ENCODE results near the gene LINGO1.

The LINGO1 gene

GRCh38 chr15:77656294-77656693, 23.6 kb upstream of the LINGO1 start:
- no peak for DNase-seq

- DNase-seq: no peak
Measured at GRCh38 chr15:77654975-77655374, 22.3 kb upstream of the LINGO1 start.

- no peak for DNase-seq
Measured at GRCh38 chr15:77653832-77654480, 21.2 kb upstream of the LINGO1 start.

DNA sequence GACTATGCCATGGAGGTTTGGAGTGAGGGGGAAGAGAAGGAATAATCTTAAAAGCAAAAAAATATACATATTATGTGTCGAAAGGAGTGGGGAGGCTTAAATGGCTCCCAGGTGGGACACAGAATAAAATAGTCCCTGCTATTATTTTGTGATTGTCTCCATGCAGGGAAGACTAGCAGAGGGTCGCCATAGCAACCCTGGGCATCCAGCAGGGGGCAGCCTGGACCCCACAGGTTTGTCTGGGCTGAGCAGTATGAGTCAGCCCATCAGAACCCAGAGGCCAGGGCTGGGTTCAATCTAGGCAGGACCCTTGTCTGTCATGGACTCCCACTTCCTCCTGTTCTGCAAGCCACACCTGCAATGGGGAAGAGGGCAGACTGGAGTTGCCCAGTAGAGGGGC, 17.6 kb upstream of the LINGO1 start:
- peak; percentile 12 for DNase-seq

DNA sequence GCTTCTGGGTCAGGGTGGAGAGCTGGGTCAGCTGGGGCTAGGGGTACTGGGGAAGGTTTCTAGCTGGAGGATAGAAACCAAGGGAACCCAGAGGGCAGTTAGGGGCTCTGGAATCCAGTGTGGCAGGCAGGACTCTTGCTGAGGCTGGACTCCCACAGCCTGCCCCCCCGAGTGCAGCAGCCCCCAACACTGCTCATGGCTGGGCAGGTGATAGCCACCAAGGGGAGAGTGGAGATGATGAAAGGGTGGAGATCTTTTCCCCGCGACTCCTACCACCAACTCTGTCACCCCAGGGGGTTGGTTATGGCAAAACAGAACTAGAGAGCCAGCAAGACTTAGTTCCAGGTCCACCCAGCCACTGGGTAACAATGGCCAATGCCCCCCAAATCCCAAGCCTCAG, 16.9 kb upstream of the LINGO1 start:
- DNase-seq: no peak

DNA sequence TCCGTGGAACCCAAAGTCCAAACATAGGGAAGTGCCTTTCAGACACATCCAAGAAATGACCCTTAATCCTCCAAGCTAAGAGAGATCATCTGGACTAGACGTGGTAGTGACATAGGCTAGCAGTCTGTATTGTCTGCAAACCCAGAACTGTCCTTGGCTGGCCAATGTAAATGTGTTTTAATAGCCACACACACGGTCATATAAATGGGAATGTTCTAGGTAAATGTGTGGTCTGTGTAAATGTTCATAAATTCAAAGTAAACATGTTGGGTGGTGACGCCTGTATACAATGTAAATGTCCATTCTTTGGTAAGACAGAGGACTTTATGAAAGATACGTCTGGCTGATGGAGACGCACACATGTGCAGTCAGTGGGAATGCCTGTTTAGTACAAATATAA, 16.3 kb upstream of the LINGO1 start:
- DNase-seq: no peak

GRCh38 chr15:77647961-77648360, 15.2 kb upstream of the LINGO1 start:
- no peak for DNase-seq

DNA sequence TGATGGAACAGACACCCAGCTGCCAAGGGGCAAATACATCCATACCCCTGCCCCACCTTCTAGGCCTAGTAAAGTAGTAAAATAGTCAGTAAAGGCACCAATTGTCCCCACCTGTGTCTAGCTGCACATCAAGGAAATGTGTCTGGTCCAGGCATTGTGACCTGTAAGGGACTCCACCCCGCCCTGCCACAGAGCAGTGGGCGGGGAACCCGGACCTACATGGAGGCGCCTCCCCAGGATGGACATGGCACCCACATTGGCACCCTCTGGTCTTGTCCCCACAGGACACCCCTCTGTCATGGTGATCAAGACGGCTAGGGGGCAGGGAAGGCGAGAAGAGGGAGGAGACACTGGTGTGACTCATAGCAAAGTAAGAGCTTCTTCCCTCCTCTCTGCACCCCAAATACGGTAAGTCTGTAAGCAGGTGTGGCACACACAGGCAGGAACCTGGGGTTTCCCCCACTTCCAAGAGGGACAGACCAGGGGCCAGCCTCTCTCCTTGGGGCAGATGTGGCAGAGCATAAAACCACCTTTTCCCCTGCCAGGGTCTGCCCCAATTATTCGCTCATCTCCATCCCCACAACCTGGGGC, 13.5 kb upstream of the LINGO1 start:
- no peak for DNase-seq

DNA sequence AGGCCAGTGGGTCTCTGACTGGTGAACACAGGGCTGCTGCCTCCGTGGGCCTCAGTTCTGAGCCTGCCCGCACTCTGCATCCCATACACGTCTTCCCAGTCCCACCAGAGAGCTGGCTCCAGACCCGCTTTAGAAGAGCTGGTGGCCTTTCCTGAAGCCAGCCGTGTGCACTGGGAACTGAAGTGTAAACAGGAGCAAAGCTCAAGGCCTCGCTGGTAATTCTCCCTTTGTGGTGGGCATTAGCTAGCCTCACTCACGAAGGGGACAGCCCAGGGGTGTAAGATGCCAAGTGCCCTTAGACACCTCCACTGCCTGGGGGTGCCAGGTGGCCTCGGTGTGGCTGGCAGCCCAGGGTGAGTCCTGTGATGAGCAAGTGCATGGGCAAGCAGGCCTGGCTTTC, 12.9 kb upstream of the LINGO1 start:
- no peak for DNase-seq

- no peak for DNase-seq
Measured at GRCh38 chr15:77644543-77645247, 12.0 kb upstream of the LINGO1 start.

- DNase-seq: no peak
Measured at GRCh38 chr15:77643764-77644163, 11.1 kb upstream of the LINGO1 start.

DNA sequence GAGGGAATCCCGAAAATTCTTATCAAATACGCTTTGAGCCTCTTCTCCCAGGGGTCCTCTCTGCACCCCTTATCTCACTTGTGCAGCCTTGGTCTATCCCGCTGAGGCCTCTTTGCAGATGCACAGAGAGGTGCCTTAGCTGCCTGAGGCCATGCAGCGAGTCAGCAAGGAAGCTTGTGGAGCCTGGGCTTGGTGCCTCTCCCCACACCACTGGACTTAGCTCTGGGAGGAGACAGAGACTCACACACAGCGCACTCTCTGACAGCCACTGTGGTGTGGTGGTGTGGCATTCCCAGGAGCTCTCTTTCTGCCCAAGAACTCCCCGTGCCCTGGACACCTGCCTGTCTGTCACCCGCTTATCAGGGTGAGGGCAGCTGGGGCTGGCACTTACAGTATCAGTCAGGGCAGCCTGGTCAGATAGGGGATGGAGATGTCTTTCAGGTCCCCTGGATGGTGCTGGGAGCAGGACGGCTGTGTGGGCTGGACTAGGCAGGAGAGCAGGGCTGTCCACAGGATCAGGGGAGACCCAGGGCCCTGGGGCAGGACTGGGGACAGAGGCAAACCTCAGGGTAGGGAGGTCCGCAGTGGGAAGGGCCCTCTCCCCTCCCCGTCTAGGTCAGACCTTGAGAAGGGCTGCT, 10.2 kb upstream of the LINGO1 start:
- DNase-seq: no peak

DNA sequence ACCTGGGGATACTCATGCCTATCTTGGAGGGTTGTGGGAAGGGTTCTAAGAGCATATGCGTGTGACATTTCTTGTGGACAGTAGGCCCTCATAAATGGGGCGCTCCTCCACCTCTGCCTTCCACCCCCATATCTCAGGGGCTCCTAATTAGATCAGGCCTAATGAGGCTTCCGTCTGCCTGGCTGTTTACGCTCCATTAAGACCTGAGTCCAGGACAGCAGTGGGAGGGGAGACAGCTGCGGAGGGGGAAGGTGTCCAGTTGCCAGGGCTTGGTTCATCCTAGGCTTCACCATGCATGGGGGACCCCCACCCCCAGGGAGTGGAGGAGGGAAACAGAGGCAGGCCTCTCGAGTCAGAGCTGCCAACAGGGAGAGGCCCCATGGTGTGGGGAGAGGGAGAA, 9.3 kb upstream of the LINGO1 start:
- no peak for DNase-seq

DNA sequence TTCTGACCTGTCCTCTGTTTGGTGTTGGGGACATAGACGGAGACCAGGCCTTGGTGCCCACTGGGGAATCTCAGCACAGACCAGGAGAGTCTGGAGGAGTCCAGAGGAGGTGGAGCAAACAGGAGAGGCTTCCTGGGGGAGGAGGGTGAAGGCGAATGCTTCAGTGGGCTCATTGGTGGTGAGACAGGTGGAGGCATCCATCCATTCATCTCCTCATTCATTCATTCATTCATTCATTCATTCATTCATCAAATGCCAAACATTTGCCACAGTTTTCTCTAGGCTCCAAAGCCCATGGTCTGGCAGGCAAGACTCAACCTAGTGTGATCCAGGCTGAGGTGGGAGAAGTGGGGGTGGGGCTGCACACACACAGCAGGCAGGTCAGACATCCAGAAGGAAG, 7.9 kb upstream of the LINGO1 start:
- no peak for DNase-seq

GRCh38 chr15:77639431-77639830, 6.7 kb upstream of the LINGO1 start:
- DNase-seq: no peak

DNA sequence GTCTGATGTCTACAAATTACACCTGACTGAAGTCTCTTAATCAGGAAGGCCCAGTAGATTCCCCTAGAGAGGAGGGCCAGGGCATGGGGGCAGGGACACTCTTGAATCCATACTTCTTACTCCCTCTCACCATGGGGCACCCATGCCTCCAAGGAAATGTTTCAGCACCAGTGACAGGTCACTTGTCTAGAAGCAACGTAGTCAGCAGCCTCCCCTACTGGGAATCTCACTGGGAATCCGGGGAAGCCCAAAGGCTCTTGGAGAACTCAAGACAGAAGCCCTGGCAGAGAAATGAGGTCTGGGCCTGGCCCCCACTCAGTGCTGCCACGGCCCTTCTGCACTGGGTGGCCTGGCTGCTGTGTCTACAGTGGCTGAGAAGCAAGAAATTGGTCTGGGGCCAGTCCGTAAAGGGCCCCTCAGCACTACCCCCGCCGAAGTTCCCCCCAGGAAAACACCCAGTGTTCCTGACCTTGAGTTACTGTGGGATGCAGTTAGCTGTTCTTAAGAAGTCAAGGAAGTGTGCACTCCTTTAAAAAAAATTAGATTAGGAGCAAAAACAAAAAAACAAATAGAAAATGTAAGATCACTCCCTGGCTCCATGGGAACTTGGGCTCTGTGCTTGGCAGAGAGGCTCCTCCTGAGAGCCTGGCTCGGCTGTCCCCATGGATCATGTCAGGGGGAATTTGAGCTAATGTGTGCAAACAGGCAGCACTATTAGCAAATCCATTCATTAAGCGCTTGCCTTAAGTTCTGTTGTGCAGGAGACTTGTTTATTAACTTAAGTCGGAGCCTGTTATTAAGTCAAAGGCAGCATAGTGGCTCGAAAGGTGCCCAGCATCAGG, 5.4 kb upstream of the LINGO1 start:
- DNase-seq: no peak

DNA sequence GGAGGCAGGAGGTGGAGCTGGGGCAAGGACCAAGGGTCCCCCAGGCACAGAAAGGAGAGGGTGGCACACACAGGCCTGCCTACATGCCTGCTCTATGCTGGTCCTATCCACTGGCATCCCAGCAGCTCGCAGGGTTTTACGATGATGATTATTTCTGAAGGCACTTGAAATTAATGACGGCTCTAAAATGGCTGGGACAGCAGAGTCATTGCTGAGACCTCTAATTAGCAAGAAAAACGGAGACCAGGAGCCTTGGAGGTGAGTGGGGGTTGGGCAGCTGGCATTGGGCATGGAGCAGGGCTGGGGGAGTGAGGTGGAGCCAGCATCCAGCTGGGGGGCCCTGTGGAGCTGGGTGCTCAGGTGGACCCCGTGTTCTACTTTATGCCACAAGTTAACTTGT, 3.5 kb upstream of the LINGO1 start:
- DNase-seq: no peak

- DNase-seq: peak; percentile 66
Measured at GRCh38 chr15:77634266-77634962, 1.7 kb upstream of the LINGO1 start.

- DNase-seq: no peak
Measured at GRCh38 chr15:77633913-77634265, 1.2 kb upstream of the LINGO1 start.

DNA sequence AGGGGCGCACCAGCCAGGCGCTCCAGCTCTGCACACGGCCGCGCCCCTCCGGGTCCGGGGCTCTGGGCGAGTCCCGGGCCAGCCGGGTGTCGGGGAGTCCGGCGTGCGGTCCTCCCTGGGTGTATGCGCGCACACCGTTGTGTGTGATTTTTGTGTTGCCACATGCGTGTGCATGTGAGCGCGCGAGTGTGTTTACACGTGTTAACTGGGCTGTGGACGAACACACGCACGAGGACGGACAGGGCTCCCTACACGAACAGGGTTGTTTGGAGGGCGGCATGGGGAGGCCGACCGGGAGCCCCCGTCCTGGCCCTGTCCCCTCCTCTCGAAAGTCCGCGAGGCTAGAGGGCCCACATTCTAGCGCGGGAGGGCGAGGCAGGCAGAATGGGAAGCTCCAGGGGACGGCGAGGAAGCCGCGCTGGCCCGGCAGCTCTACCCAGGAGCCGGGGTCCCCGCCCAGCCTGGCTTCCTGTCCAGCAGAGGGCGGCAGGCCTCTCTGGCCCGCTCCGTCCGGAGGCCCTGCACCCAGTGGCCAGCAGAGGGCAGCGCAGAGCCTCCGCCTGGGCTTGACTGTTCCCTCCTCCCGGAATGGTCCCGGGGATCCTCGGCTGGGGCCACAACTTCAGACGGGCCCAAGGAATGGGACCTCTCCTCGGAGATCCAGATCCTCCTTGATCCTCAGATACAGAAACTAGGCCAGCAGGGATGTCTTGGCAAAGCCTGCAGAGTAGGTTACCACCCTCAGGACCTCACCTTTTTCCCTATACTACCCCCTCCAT, 611 bp upstream of the LINGO1 start:
- peak; percentile 65 for DNase-seq

DNA sequence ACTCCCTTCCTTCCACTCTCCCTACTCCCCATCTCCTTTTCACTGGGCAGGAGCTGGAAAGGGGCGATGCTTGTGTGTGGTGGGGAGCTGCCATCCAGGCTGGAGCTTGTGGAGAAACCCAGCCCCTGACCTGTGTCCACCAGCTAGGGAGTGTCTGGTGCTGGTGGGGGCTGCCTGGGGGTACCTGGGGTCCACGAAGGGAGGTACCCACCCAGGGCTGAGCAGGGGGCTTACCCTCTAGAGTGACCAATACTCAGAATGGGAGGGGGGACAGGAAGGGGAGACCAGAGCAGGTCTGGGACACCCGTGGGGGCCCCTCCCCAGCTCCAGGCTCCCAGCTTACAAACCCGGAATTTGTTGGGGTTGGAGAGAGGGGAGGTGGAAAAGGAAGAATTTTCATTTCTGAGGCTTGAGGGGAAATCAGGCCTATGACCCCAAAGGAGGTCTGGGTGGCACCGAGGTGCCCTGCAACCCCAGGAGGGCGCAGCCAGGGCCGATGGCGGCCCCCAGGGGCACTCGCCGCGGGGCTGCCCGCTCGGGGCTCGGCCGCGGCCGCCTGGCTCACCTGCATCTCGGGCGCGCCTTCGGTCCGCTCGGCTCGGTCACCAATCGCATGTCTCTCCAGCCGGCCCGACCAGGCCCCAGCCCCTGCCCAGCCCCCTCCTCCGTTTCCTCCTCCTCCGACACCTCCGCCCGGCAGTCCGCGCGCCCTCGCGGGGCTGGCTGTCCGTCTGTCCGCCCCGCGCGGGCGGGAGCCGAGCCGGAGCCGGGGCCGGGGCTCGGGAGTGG, 773 bp downstream of the LINGO1 start:
- no peak for DNase-seq

All from stimulated activated CD4-positive, alpha-beta T cell treated with anti-CD3 and anti-CD28 coated beads, Interleukin-4, amount 100 ng/mL, for 1 hour (primary cell).